ENCODE measurements around the gene CGN.

DNA sequence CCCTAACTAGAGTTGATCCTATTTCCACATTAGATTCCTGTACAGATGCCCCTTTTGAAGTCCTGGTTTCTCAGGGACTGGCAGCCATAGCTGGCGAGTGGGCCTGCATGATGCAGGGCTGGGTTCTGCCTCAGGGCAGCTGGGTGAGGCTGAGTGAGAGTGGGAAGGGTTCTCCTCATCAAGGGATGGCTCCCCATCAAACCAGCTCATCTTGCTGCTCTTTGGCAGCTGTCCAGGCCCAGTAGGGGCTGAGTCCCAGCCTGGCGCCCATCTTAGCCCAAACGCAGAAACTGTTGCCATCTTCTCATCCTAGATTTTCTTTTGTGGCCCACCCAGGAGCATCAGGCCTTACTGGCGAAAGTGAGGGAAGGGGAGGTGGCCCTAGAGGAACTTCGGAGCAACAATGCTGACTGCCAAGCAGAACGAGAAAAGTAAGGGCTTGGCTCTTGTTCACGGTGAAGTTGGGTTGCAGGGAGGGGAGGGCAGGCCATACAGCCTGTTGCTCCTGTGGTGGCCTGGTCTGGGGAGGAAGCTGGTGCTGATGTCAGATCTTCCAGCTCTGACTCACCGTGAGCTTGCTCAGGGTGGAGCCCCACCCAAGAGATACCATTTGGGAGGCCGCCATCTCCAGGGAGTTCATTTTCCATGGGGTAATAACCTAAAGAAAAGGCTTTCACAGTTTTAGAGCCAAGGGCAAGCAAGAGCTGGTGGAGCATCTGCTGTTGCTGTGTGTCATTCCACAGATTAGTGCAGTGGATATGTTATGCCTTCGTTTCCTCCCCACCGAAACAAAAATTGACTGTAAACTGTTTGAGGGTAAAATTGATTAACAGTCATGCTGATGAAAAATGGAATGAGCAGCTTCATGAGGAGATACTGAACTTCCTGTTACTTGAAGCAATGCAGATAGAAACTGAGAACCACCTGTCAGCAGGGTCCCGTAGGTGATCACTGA, 63.7 kb downstream of the CGN start:
- TF ChIP-seq CTCF (IDR thresholded peaks at IDR 0.05 in 4 of 5, conservative IDR thresholded peaks at IDR 0.05 in 1 of 5) (no peak), POLR2A (IDR thresholded peaks at IDR 0.05) (no peak)
